ENCODE results near the gene MEIOSIN. TPM values are rescaled to one million over a fixed set of nuclear protein-coding genes. Genes with fewer than 3 reads are reported as not detected.
A peak's percentile ranks its signal among the peaks of the same experiment; 100 is the strongest.

The MEIOSIN gene
- total and polyA plus RNA-seq, 9 of the 15 experiments (the other 6 are each of a cell fraction or from before 2014, with no cell fraction given) = 0.06 to 2.0 (median 0.76) TPM

GRCh38 chr19:45792470-45793177 is 59.4 kb downstream of the MEIOSIN start, which contains the start of gene DMWD (continued):
- no peak for TF ChIP-seq E4F1 (CRISPR knock-in tag; IDR thresholded peaks at IDR 0.05; ENCODE audit: borderline replicate concordance)
- TF ChIP-seq ZNF449 (CRISPR knock-in tag; IDR thresholded peaks at IDR 0.05) = no peak
- no peak for TF ChIP-seq HMBOX1 (IDR thresholded peaks at IDR 0.05)
- TF ChIP-seq MAFK (IDR thresholded peaks at IDR 0.05; ENCODE audit: low read length) = no peak
- TF ChIP-seq PTTG1 (tag; IDR thresholded peaks at IDR 0.05; ENCODE audit: low read depth) = no peak
- no peak for TF ChIP-seq KAT8 (IDR thresholded peaks at IDR 0.05; ENCODE audit: low read depth)
- TF ChIP-seq RBM25 (IDR thresholded peaks at IDR 0.05; ENCODE audit: low read depth, low read length, severe bottlenecking) = peak; percentile 76
- TF ChIP-seq ZBTB5 (IDR thresholded peaks at IDR 0.05) = no peak
- TF ChIP-seq ETV6 (IDR thresholded peaks at IDR 0.05; ENCODE audit: borderline replicate concordance in 1 of 2, low read depth in 2 of 2, low read length in 1 of 2) = no peak
- TF ChIP-seq ETV6 (CRISPR knock-in tag; IDR thresholded peaks at IDR 0.05; ENCODE audit: borderline replicate concordance) = no peak
- peak; percentile 54; the same call in 1 of the 2 replicates for TF ChIP-seq REST (IDR thresholded peaks at IDR 0.05; ENCODE audit: borderline replicate concordance)
- no peak for TF ChIP-seq REST (CRISPR knock-in tag; IDR thresholded peaks at IDR 0.05; ENCODE audit: low read depth)
